ENCODE data around the gene CSTF1. TPM values are rescaled to one million over a fixed set of nuclear protein-coding genes. Genes with fewer than 3 reads are reported as not detected.

CSTF1 gene
- total and polyA plus RNA-seq, 2 of the 8 experiments (the other 6 are each of a cell fraction or from before 2014, with no cell fraction given) = 59.4 to 83.5 TPM

DNA sequence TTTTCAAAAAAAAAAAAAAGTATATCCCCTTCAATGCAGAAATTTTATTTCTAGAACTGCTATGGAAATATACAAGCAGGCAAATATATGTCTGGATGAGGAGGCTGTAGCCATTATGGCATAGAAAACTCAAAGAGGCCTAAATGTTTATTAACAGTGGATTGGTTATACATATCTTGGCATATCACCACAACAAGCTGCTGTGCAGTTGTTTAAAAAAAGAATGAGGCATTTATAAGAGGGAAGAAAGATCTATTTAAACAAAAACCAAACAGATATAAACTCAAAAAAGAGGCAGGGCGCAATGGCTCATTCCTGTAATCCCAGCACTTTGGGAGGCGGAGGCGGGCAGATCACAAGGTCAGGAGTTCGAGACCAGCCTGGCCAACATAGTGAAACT is 45.8 kb downstream of the CSTF1 start:
- no peak overlapping the region for H3K14ac ChIP-seq (ENCODE audit: insufficient read length)
- FAIRE-seq = no peak
- H3K23me2 ChIP-seq (ENCODE audit: low read depth, low read length) = no peaks in the 10 kb centered on the region
- H4K5ac ChIP-seq (ENCODE audit: insufficient read length, low read depth, low read length) = no peak overlapping the region
- no peaks in the 10 kb centered on the region for H3K4me1 ChIP-seq (replicated peaks in 1 of 4; ENCODE audit: control insufficient read depth in 3 of 4, insufficient read depth in 4 of 4, low read length in 3 of 4)
- H3K23ac ChIP-seq (ENCODE audit: insufficient read length) = no peak overlapping the region
- H3K9ac ChIP-seq (replicated peaks in 1 of 4; ENCODE audit: extremely low read depth in 1 of 4, low read depth in 3 of 4, low read length in 3 of 4) = no peak overlapping the region
- H2AFZ ChIP-seq (ENCODE audit: low read length) = no peak overlapping the region
- H3K18ac ChIP-seq (ENCODE audit: extremely low read depth, low read length) = no peak overlapping the region
- H3K79me1 ChIP-seq (ENCODE audit: low read depth, low read length) = no peaks in the 10 kb centered on the region
- H3K4ac ChIP-seq (replicated peaks; ENCODE audit: insufficient read length, low read depth, low read length) = no peak overlapping the region
- no peaks in the 10 kb centered on the region for H3K9me3 ChIP-seq (ENCODE audit: insufficient read depth in 2 of 2, low read depth in 1 of 2, low read length in 1 of 2)
- no peak overlapping the region for H3K27ac ChIP-seq (ENCODE audit: low read depth, low read length)
- H3K4me3 ChIP-seq (ENCODE audit: extremely low read depth in 1 of 4, insufficient read depth in 2 of 4, low read depth in 3 of 4, low read length in 4 of 4) = no peak overlapping the region
- H4K8ac ChIP-seq (ENCODE audit: extremely low read depth, insufficient read depth, low read length) = no peak overlapping the region
- ChIA-PET POLR2A (ENCODE audit: partially characterized antibody) (no interaction called here), CTCF (ENCODE audit: partially characterized antibody) (interaction anchor here (1.2 kb wide), 1 partner anchor 363 kb away, joined by 4 read pairs; no protein-coding TSS in a partner anchor)
- no peak overlapping the region for H3K56ac ChIP-seq (replicated peaks; ENCODE audit: insufficient read length, low read depth, low read length)
- no peaks in the 10 kb centered on the region for H4K20me1 ChIP-seq (replicated peaks in 1 of 2; ENCODE audit: control insufficient read depth in 1 of 2, insufficient read depth in 2 of 2, low read length in 2 of 2)
- H2BK15ac ChIP-seq (ENCODE audit: low read length) = no peak overlapping the region
- H3K27me3 ChIP-seq (replicated peaks in 1 of 4; ENCODE audit: control insufficient read depth in 3 of 4, extremely low read depth in 1 of 4, insufficient read depth in 3 of 4, low read length in 3 of 4) = no peaks in the 10 kb centered on the region; a peak in 1 of 7 replicates
- TF ChIP-seq CHD1 (IDR thresholded peaks at IDR 0.05; ENCODE audit: low read depth, low read length) = no peak
- TF ChIP-seq, protein P1, sequence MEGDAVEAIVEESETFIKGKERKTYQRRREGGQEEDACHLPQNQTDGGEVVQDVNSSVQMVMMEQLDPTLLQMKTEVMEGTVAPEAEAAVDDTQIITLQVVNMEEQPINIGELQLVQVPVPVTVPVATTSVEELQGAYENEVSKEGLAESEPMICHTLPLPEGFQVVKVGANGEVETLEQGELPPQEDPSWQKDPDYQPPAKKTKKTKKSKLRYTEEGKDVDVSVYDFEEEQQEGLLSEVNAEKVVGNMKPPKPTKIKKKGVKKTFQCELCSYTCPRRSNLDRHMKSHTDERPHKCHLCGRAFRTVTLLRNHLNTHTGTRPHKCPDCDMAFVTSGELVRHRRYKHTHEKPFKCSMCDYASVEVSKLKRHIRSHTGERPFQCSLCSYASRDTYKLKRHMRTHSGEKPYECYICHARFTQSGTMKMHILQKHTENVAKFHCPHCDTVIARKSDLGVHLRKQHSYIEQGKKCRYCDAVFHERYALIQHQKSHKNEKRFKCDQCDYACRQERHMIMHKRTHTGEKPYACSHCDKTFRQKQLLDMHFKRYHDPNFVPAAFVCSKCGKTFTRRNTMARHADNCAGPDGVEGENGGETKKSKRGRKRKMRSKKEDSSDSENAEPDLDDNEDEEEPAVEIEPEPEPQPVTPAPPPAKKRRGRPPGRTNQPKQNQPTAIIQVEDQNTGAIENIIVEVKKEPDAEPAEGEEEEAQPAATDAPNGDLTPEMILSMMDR (IDR thresholded peaks at IDR 0.05; ENCODE audit: control extremely low read depth in 1 of 3, insufficient read depth in 1 of 3, low read depth in 1 of 3, low read length in 3 of 3) = no peak
- no peak for TF ChIP-seq KDM1A (IDR thresholded peaks at IDR 0.05; ENCODE audit: borderline replicate concordance, low read length)
- TF ChIP-seq, protein P2, sequence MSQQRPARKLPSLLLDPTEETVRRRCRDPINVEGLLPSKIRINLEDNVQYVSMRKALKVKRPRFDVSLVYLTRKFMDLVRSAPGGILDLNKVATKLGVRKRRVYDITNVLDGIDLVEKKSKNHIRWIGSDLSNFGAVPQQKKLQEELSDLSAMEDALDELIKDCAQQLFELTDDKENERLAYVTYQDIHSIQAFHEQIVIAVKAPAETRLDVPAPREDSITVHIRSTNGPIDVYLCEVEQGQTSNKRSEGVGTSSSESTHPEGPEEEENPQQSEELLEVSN (IDR thresholded peaks at IDR 0.05) = no peak
- no peak for TF ChIP-seq POLR2AphosphoS5 (IDR thresholded peaks at IDR 0.05; ENCODE audit: low read depth, low read length)
- no peak overlapping the region for H2BK120ac ChIP-seq (replicated peaks; ENCODE audit: low read depth, low read length)
- no peak overlapping the region for H2BK12ac ChIP-seq (ENCODE audit: low read depth, low read length)
- no peaks in the 10 kb centered on the region for H3K79me2 ChIP-seq (ENCODE audit: control insufficient read depth in 1 of 2, insufficient read depth in 2 of 2, low read length in 2 of 2)
- no peak overlapping the region for H2AK5ac ChIP-seq (ENCODE audit: low read depth, low read length)
- WGBS, 2 experiments (ENCODE audit: extremely low coverage in 1 of 2, insufficient coverage in 1 of 2, insufficient read length in 1 of 2, insufficient replicate concordance in 2 of 2, low coverage in 1 of 2, low lambda C conversion rate in 2 of 2, missing lambda C conversion rate in 1 of 2) = 87% methylated on average over 4 of the region's 4 CpGs; no CpG with 5 or more reads in 1 of the 2 experiments
- DNase-seq (ENCODE audit: low read depth in 1 of 2, low spot score in 2 of 2) = no peak
- H4K91ac ChIP-seq (replicated peaks; ENCODE audit: insufficient read length, low read length) = no peak overlapping the region
- no peak overlapping the region for H2BK20ac ChIP-seq (ENCODE audit: low read length)
- no peaks in the 10 kb centered on the region for H3K36me3 ChIP-seq (ENCODE audit: control insufficient read depth in 2 of 4, insufficient read depth in 4 of 4, low read length in 3 of 4)
- H2BK5ac ChIP-seq (ENCODE audit: low read depth, low read length) = no peak overlapping the region
- no peak overlapping the region for H3K4me2 ChIP-seq (ENCODE audit: insufficient read depth in 1 of 2, low read depth in 2 of 2, low read length in 2 of 2)
